ENCODE data around the gene PPP2R2B. TPM values are rescaled to one million over a fixed set of nuclear protein-coding genes. Genes with fewer than 3 reads are reported as not detected.

Gene PPP2R2B
- polyA plus RNA-seq, 3 donors, result 0.08 TPM; not detected in 2

DNA sequence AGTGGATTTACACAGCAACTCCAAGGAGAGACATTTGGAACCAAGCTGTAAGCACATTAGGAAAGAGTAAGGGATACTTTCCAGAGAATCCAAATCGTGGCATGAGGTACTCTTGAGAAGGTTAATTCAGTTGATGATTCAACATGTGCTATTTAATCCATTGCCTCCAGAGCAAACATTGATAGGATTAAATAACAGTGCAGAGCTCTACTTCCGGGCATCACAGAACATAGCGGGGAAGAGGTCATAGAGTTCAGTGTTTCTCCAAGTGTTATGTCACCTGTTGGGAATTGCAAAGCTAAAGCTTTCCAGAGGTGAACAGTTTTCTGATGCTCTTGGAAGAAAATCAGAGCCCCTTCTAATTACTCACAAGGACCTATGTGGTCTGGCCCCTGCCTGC lies 127.5 kb downstream of the PPP2R2B start:
- Histone ChIP-seq H4K20me1 (ENCODE audit: insufficient read depth, low read length) (no peaks in the 10 kb centered on the region), H3K4me2 (replicated peaks; ENCODE audit: extremely low read depth, low read length, poor library complexity, severe bottlenecking) (no peak overlapping the region), H2AFZ (ENCODE audit: insufficient read depth, low read depth, low read length, poor library complexity, severe bottlenecking) (no peak overlapping the region), H3K79me2 (ENCODE audit: insufficient read depth, low read length) (no peaks in the 10 kb centered on the region), H3K36me3 (replicated peaks in 1 of 2; ENCODE audit: control insufficient read depth in 1 of 2, insufficient read depth in 2 of 2, low read length in 2 of 2) (no peaks in the 10 kb centered on the region), H3K9me3 (replicated peaks in 1 of 2; ENCODE audit: control insufficient read depth in 1 of 2, insufficient read depth in 1 of 2, low read length in 2 of 2) (no peaks in the 10 kb centered on the region), H3K9ac (ENCODE audit: insufficient read depth, low read length, poor library complexity, severe bottlenecking) (no peak overlapping the region), H3K27ac (ENCODE audit: low read depth in 1 of 2, low read length in 2 of 2) (no peak overlapping the region), H3K4me1 (ENCODE audit: control insufficient read depth in 1 of 2, insufficient read depth in 2 of 2, low read length in 2 of 2) (no peaks in the 10 kb centered on the region), H3K27me3 (ENCODE audit: control insufficient read depth in 2 of 2, insufficient read depth in 2 of 2, low read length in 2 of 2) (no peaks in the 10 kb centered on the region), H3K4me3 (replicated peaks in 1 of 3; ENCODE audit: low read depth in 2 of 3, low read length in 3 of 3) (no peak overlapping the region)
- Mint-ChIP-seq H3K4me1 (peaks cover 4% of the 10 kb centered on the region), H3K36me3 (no peaks in the 10 kb centered on the region), H3K27me3 (ENCODE audit: low read depth in 3 of 3) (peaks cover 0 to 2% (median 2%) of the 10 kb centered on the region in 3 donors), H3K4me3 (no peak overlapping the region), H3K9me3 (peaks cover 0 to 5% (median 3%) of the 10 kb centered on the region in 7 donors), H3K27ac (no peak overlapping the region)
- WGBS (ENCODE audit: insufficient coverage), result 40% methylated on average over 1 of the region's 3 CpGs
- intact Hi-C loops (cut with micrococcal nuclease), result no loop called here
- no peak for DNase-seq
- TF ChIP-seq, protein P1, sequence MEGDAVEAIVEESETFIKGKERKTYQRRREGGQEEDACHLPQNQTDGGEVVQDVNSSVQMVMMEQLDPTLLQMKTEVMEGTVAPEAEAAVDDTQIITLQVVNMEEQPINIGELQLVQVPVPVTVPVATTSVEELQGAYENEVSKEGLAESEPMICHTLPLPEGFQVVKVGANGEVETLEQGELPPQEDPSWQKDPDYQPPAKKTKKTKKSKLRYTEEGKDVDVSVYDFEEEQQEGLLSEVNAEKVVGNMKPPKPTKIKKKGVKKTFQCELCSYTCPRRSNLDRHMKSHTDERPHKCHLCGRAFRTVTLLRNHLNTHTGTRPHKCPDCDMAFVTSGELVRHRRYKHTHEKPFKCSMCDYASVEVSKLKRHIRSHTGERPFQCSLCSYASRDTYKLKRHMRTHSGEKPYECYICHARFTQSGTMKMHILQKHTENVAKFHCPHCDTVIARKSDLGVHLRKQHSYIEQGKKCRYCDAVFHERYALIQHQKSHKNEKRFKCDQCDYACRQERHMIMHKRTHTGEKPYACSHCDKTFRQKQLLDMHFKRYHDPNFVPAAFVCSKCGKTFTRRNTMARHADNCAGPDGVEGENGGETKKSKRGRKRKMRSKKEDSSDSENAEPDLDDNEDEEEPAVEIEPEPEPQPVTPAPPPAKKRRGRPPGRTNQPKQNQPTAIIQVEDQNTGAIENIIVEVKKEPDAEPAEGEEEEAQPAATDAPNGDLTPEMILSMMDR (IDR thresholded peaks at IDR 0.05), result no peak

GRCh38 chr5:146748533-146748932 lies 130.0 kb downstream of the PPP2R2B start:
- intact Hi-C loops (cut with micrococcal nuclease), result no loop called here
- no peaks in the 10 kb centered on the region for H3K36me3 ChIP-seq (replicated peaks in 1 of 2; ENCODE audit: control insufficient read depth in 1 of 2, insufficient read depth in 2 of 2, low read length in 2 of 2)
- H3K36me3 Mint-ChIP-seq, result no peaks in the 10 kb centered on the region
- no peak overlapping the region for H3K4me3 Mint-ChIP-seq
- no peaks in the 10 kb centered on the region for H3K4me1 ChIP-seq (ENCODE audit: control insufficient read depth in 1 of 2, insufficient read depth in 2 of 2, low read length in 2 of 2)
- DNase-seq, result no peak
- TF ChIP-seq, protein P1 (IDR thresholded peaks at IDR 0.05), result no peak
- H3K4me2 ChIP-seq (replicated peaks; ENCODE audit: extremely low read depth, low read length, poor library complexity, severe bottlenecking), result no peak overlapping the region
- H3K27me3 Mint-ChIP-seq (ENCODE audit: low read depth in 3 of 3), result peaks cover 0 to 2% (median 2%) of the 10 kb centered on the region in 3 donors
- no peaks in the 10 kb centered on the region for H4K20me1 ChIP-seq (ENCODE audit: insufficient read depth, low read length)
- H3K4me3 ChIP-seq (replicated peaks in 1 of 3; ENCODE audit: low read depth in 2 of 3, low read length in 3 of 3), result no peak overlapping the region
- H3K4me1 Mint-ChIP-seq, result peaks cover 4% of the 10 kb centered on the region
- no peak overlapping the region for H3K27ac ChIP-seq (ENCODE audit: low read depth in 1 of 2, low read length in 2 of 2)
- no peak overlapping the region for H2AFZ ChIP-seq (ENCODE audit: insufficient read depth, low read depth, low read length, poor library complexity, severe bottlenecking)
- peaks cover 0 to 5% (median 3%) of the 10 kb centered on the region in 7 donors for H3K9me3 Mint-ChIP-seq
- no peaks in the 10 kb centered on the region for H3K27me3 ChIP-seq (ENCODE audit: control insufficient read depth in 2 of 2, insufficient read depth in 2 of 2, low read length in 2 of 2)
- WGBS (ENCODE audit: insufficient coverage), result no CpG with 5 or more reads among the region's 1 CpG
- H3K9me3 ChIP-seq (replicated peaks in 1 of 2; ENCODE audit: control insufficient read depth in 1 of 2, insufficient read depth in 1 of 2, low read length in 2 of 2), result no peaks in the 10 kb centered on the region
- no peaks in the 10 kb centered on the region for H3K79me2 ChIP-seq (ENCODE audit: insufficient read depth, low read length)
- no peak overlapping the region for H3K9ac ChIP-seq (ENCODE audit: insufficient read depth, low read length, poor library complexity, severe bottlenecking)
- no peak overlapping the region for H3K27ac Mint-ChIP-seq
